Hepatocyte (in vitro differentiated cells): ENCODE measurements around the gene KLC1.

ENCODE experiments used
- CTCF ChIP-seq: fragments of 200-600 bp; sonication (generic); IDR thresholded peaks from 2 replicates; pipeline ENCODE4 v1.5.1; 2016; ENCODE audit warnings: antibody characterized with exemption, mild to moderate bottlenecking; ENCODE audit not compliant: poor library complexity
- EZH2 ChIP-seq: fragments of 200-600 bp; sonication (generic); IDR thresholded peaks from 2 replicates; pipeline ENCODE4 v1.6.1; 2016; ENCODE audit warnings: antibody characterized with exemption, mild to moderate bottlenecking, borderline replicate concordance

- no peak for TF ChIP-seq CTCF
- TF ChIP-seq EZH2, result no peak
These were observed 83.7 kb downstream of the KLC1 start for GRCh38 chr14:103712633-103713247.
